ENCODE measurements around the gene SPTBN4.
"Not testable (repeated sequence)": the region's sequence is repeated elsewhere in the genome, so short reads cannot be mapped to it uniquely, and the experiment has no call there.

Gene SPTBN4

GRCh38 chr19:40621283-40621682 lies 154.5 kb downstream of the SPTBN4 start:
- DNase-seq (ENCODE audit: low read depth) = no peak

- DNase-seq (ENCODE audit: low read depth) = no peak
Observed at GRCh38 chr19:40621966-40622772, 155.4 kb downstream of the SPTBN4 start.

GRCh38 chr19:40622773-40623075 lies 155.9 kb downstream of the SPTBN4 start:
- DNase-seq (ENCODE audit: low read depth) = no peak

- no peak for DNase-seq (ENCODE audit: low read depth)
Observed at GRCh38 chr19:40623403-40624251, 156.8 kb downstream of the SPTBN4 start.

- DNase-seq (ENCODE audit: low read depth) = not testable (repeated sequence)
Observed at GRCh38 chr19:40624369-40625153, 157.8 kb downstream of the SPTBN4 start.

- no peak for DNase-seq (ENCODE audit: low read depth)
Observed at GRCh38 chr19:40625406-40626120, 158.8 kb downstream of the SPTBN4 start.

Data from stimulated activated CD8-positive, alpha-beta memory T cell treated with anti-CD3 and anti-CD28 coated beads, Interleukin-7, amount 100 ng/mL, for 24 hours (primary cell).